HG03469 (cell line): Measurements from ENCODE around the gene CPOX.

Experiments used
- ATAC-seq: cut with Tn5 transposase; IDR thresholded peaks from one replicate; pipeline ENCODE4 v1.9.1; 2021; ENCODE audit warnings: mild to moderate bottlenecking, moderate library complexity, moderate number of reproducible peaks; ENCODE audit not compliant: unreplicated experiment

CPOX gene

GRCh38 chr3:98541695-98542094 lies 51.7 kb downstream of the CPOX start:
- no peak for ATAC-seq

DNA sequence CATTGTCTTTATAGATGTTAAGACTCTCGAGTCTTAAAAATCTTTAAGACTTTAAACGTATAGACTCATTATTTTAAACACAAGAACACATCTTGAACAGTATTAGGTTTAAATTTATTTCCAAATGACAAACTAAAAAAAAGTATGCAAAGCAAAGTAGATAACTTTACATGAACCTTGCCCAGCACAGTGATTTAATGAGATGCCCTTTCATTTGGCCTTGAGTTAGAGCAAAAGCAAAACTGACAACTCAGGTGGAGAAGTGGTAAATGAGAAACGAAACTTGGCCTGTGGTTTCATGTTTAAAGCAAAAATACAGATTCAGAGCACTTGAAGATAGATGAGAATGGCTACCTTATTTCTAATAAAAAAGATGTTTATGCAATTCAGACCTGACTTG lies 53.1 kb downstream of the CPOX start:
- peak; percentile 34 for ATAC-seq

DNA sequence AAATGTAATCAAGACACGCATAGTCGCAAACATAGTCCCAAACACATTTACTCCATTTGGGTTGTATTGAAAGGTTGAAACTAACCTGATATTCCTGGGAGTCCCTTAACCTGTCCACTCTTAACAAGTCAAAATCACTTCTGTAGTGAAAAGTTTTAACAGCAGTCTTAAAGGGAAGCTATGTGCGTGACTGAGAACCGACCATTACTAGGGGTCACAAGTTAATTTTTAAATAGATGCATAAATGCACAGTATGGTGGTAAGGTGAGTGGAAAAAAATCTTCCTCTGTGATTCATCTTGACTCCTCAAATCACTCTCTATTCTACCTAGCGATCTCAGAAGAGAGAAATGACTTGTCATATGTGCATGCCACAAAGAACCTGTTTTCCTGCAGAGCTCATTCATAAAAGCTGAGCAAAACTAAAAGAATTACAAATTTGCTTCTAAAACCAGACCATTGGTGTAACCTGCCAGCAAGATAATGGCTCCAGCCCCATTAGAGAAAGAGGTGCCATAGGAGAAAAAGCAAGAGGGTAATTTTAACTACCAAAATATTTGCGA lies 56.9 kb downstream of the CPOX start:
- ATAC-seq = peak; percentile 79

DNA sequence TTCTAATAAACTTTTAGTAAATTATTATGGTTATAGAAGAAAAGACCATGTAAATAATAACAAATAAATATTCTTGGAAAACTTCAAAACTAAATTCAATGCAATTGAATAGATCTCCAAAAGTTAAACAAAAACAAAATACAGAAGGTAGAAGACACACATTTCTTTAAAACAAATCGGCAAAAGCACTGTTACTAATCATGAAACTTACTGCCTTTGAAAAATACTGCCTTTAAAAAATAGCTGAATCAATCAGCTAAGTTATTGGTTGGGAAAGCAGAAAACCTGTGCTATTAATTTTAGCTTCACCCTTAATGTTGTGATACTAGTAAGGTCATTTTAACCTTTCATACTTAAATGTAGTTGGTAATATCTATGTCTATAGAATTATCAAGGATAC lies 58.7 kb downstream of the CPOX start:
- no peak for ATAC-seq

DNA sequence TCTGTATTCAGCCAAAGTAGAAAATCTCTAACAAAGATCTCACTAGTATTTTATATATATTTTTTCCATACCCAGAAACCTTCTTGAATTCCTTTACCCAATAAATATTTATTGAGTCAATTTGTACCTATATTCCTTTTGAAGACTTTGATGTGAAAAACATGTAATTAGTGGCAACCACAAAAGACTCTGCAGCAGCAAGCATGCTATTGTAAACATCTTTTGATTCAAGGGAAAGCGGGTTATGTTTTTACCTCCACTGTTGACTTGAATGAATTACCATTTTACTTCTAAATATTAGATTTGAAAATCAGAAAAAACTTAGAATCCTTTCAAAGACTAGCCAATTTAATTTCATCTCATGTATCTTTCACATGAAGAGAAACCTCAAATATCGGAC lies 59.2 kb downstream of the CPOX start:
- no peak for ATAC-seq

DNA sequence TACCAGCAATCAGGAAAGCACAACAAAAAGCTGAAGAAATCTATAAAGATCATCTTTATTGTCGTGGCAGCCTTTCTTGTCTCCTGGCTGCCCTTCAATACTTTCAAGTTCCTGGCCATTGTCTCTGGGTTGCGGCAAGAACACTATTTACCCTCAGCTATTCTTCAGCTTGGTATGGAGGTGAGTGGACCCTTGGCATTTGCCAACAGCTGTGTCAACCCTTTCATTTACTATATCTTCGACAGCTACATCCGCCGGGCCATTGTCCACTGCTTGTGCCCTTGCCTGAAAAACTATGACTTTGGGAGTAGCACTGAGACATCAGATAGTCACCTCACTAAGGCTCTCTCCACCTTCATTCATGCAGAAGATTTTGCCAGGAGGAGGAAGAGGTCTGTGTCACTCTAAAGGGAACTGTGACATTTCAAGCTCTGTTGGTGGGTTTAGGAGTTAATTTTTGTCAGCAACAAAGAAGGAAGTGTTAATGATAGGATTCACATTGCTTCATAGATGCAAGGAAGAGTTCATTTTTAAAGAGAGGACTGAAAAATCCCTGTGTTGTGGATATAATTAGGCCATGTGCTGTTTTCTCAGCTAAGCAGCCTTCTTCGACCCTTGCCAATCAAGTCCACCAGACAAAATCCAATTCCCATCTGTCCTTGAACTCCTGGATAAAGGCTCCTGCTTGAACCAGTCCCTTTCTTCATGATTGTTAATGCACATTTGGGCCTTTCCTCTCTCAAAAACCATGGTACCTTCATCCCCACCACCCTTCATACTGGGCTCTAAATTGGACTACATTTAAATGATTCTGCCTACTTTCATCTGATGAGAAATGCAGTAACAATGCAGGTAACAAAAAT lies 60.5 kb downstream of the CPOX start:
- ATAC-seq = no peak

GRCh38 chr3:98532275-98532637 lies 61.2 kb downstream of the CPOX start:
- ATAC-seq = no peak

DNA sequence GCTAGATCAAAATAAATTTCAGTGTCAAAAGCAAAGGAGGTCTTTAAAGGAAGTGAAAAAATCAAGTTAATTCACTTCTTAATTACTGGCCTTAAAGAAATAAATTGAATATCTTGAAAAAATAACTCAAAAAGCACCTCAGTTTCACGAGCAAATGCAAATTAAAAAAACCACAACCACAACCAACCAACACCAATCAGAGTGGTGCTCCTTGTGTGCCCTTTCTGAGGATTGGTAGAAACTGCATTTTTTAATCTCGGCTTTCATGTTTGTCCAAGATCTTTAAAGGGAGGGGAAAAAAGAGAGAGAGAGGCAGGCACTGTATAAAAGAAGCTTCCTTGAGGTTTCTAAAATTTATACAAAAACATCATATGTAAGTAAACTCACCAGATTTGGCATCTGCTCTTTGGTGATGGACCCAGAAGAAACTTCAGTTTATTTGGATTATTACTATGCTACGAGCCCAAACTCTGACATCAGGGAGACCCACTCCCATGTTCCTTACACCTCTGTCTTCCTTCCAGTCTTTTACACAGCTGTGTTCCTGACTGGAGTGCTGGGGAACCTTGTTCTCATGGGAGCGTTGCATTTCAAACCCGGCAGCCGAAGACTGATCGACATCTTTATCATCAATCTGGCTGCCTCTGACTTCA lies 61.7 kb downstream of the CPOX start, which contains the start of gene GPR15:
TSS of gene GPR15 (plus strand) at position 357 of the 653 bp plus-strand sequence. CDS start at position 413, 56 bp downstream.
- no peak for ATAC-seq

DNA sequence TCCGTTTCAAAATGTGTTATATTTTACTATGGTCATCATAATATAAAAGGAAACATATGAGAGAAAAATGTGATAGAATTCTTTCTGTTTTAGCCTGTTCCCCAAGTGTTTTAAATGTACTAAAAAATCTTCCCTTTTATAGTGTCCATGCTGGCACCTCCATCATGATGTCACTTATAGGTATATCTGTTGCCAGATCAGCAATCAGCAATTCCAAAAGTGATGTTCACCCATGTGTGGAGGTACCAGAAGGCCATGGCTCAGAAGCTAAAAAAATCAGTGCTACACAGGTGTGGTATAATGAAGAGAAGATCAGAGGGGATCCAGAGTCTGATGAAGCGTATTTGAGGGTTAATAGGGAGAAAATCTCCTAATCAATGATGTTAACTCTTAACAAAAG lies 62.7 kb downstream of the CPOX start:
- ATAC-seq = no peak

- ATAC-seq = no peak
Observed at GRCh38 chr3:98529856-98530459, 63.5 kb downstream of the CPOX start.
